Natural killer cell (primary cell): ENCODE measurements around the gene MPRIP. TPM values are rescaled to one million over a fixed set of nuclear protein-coding genes. Genes with fewer than 3 reads are reported as not detected.

ENCODE experiments used
- ATAC-seq, 3 donors: fragments of 150-1000 bp in 2 of 3; fragments of 200-7000 bp in 1 of 3; cut with Tn5 transposase; 1 replicate in 1 of 3; 2 replicates in 2 of 3; pipeline ENCODE4 v1.10.0; 2021; ENCODE audit warnings: mild to moderate bottlenecking in 2 of 3, moderate library complexity in 2 of 3
- DNase-seq, 2 donors: peaks; one replicate each; pipeline versions ENCODE4 v3.0.0 to v3.0.0-alpha.2; 2013 to 2021; ENCODE audit warnings: mixed read lengths in 1 of 2
- H3K27ac ChIP-seq: one replicate; pipeline ENCODE4 v1.5.1; 2013; ENCODE audit warnings: mild to moderate bottlenecking, low read length
- H3K27me3 ChIP-seq: one replicate; pipeline ENCODE4 v1.6.1; 2013; ENCODE audit warnings: low read length; ENCODE audit not compliant: control insufficient read depth, insufficient read depth
- H3K36me3 ChIP-seq: one replicate; pipeline ENCODE4 v1.6.1; 2013; ENCODE audit warnings: low read length; ENCODE audit not compliant: control insufficient read depth, insufficient read depth
- H3K4me1 ChIP-seq: one replicate; pipeline ENCODE4 v1.6.1; 2013; ENCODE audit warnings: low read length; ENCODE audit not compliant: control insufficient read depth, insufficient read depth
- H3K4me3 ChIP-seq: one replicate; pipeline ENCODE4 v1.5.1; 2013; ENCODE audit warnings: low read length
- H3K9me3 ChIP-seq: one replicate; pipeline ENCODE4 v1.6.1; 2013; ENCODE audit warnings: low read length; ENCODE audit not compliant: control insufficient read depth, insufficient read depth
- H3K27ac Mint-ChIP-seq, 2 donors: one replicate each; pipeline ENCODE4 v1.8.0; 2022; ENCODE audit warnings: mild to moderate bottlenecking in 2 of 2, mixed read lengths in 2 of 2, moderate library complexity in 1 of 2
- H3K27me3 Mint-ChIP-seq, 2 donors: one replicate each; pipeline ENCODE4 v1.8.0; 2022; ENCODE audit warnings: low read depth in 2 of 2, mixed read lengths in 2 of 2
- H3K36me3 Mint-ChIP-seq: one replicate; pipeline ENCODE4 v1.8.0; 2022; ENCODE audit warnings: mixed read lengths
- H3K4me1 Mint-ChIP-seq, 2 donors: one replicate each; pipeline ENCODE4 v1.8.0; 2022; ENCODE audit warnings: mixed read lengths in 2 of 2
- H3K4me3 Mint-ChIP-seq: one replicate; pipeline ENCODE4 v1.8.0; 2022; ENCODE audit warnings: mild to moderate bottlenecking, moderate library complexity, mixed read lengths
- H3K9me3 Mint-ChIP-seq, 2 donors: one replicate each; pipeline ENCODE4 v1.8.0; 2022; ENCODE audit warnings: mixed read lengths in 2 of 2
- WGBS: methylation state at CpG from one replicate; pipeline ENCODE4 v1.1.7; 2013; ENCODE audit warnings: missing lambda C conversion rate; ENCODE audit not compliant: insufficient coverage; 5-methylcytosine and 5-hydroxymethylcytosine counted together
- intact Hi-C: fragments of 100-400 bp; cut with micrococcal nuclease; formaldehyde crosslinking; loops from one replicate; pipeline ENCODE4 v1.14.2; 2022
- total RNA-seq, 4 donors: library from RNA; stranded (reverse); fragments of 120-200 nt in 1 of 4; gene quantifications; one replicate each; pipeline versions ENCODE4 v1.2.3 to v1.2.4, GENCODE V29; 2013 to 2022
- TF ChIP-seq, protein P1 (sequence below): fragments of 200-600 bp; IDR thresholded peaks from one replicate; pipeline ENCODE4 v1.8.0; 2022; ENCODE audit warnings: antibody characterized with exemption

Gene MPRIP
- total RNA-seq, 3 donors from 2014 or later (not counting 1 experiment from before 2014, with no cell fraction given), result 225 to 272 (median 229) TPM

DNA sequence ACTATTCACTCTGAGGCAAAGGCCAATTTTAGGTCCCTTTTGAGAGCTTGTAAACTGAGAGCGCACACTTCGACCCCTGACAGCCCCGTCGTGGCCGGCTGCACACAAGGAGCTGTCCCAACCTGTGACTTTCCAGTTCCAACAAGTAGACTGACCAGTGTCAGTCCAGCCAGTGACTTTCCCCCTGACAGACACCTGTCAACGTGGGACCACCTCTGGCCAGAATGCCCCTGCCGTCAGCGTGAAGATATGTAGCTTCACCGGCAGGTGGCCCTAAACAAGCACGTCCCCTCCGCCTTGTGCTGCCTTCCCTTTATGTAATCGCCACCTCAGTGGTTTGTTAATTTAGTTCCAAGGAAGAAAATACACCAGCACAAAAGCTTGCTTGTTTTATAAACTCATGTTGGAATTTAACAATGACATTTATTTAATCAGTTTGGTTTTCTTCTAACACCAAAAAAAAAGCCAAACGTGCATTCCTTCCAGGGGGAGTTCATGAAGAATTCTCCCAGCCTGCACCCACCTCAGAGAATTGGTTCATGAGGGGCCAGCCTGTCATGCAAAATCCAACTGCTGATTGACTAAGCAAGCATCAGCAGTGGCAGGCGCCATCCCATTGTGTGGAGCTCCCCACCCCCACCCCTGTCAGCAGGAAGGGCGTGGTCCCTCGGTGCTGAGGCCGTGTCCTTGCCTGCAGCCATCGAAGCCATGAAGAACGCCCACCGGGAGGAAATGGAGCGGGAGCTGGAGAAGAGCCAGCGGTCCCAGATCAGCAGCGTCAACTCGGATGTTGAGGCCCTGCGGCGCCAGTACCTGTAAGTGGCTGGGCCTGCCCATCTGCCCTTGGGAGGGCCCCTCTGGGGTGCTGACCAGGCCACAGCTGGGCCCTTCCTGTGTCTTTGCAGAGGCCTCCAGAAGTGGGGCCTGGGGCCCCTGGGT lies 130.0 kb downstream of the MPRIP start:
- TF ChIP-seq, protein P1, sequence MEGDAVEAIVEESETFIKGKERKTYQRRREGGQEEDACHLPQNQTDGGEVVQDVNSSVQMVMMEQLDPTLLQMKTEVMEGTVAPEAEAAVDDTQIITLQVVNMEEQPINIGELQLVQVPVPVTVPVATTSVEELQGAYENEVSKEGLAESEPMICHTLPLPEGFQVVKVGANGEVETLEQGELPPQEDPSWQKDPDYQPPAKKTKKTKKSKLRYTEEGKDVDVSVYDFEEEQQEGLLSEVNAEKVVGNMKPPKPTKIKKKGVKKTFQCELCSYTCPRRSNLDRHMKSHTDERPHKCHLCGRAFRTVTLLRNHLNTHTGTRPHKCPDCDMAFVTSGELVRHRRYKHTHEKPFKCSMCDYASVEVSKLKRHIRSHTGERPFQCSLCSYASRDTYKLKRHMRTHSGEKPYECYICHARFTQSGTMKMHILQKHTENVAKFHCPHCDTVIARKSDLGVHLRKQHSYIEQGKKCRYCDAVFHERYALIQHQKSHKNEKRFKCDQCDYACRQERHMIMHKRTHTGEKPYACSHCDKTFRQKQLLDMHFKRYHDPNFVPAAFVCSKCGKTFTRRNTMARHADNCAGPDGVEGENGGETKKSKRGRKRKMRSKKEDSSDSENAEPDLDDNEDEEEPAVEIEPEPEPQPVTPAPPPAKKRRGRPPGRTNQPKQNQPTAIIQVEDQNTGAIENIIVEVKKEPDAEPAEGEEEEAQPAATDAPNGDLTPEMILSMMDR, result no peak
- ATAC-seq (peak in 1 of 3 donors; percentile 17), DNase-seq (no peak)
- Mint-ChIP-seq H3K27ac (peak overlapping the region; percentile 46 to 57), H3K4me3 (no peak overlapping the region), H3K9me3 (no peaks in the 10 kb centered on the region), H3K27me3 (no peaks in the 10 kb centered on the region), H3K36me3 (no peaks in the 10 kb centered on the region), H3K4me1 (peaks cover 29 to 34% of the 10 kb centered on the region in 2 donors)
- no peak overlapping the region for H3K27ac ChIP-seq
- peaks cover 38% of the 10 kb centered on the region for H3K4me1 ChIP-seq
- H3K27me3 ChIP-seq, result no peaks in the 10 kb centered on the region
- peaks cover 70% of the 10 kb centered on the region for H3K36me3 ChIP-seq
- 82% methylated on average over 26 of the region's 26 CpGs for WGBS
- H3K4me3 ChIP-seq, result no peak overlapping the region
- no peaks in the 10 kb centered on the region for H3K9me3 ChIP-seq
- intact Hi-C loops, result no loop called here

DNA sequence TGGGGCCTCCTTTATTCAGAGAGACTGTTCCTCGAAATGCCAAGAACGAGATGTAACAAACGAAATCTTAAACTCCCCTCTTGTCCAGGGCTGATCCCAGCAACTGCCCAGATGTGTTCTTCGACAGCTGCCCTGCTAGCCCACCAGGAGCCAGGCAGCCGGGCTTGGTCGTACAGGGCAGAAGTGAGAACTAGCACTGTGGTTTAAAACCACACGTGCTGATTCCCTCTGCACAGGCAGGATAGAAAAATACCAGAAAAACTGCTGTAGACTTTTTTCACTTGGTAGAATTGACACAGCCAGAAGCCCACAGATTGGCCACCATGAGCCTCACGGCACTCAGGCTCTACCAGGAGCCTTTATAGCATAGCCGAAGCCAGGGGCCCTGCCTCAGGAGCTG lies 130.7 kb downstream of the MPRIP start:
- Histone ChIP-seq H3K36me3 (peaks cover 69% of the 10 kb centered on the region), H3K4me3 (no peak overlapping the region), H3K27ac (peak overlapping the region; percentile 13), H3K9me3 (no peaks in the 10 kb centered on the region), H3K27me3 (no peaks in the 10 kb centered on the region), H3K4me1 (peaks cover 38% of the 10 kb centered on the region)
- ATAC-seq (peak; percentile 50 to 84 (median 65)), DNase-seq (no peak)
- Mint-ChIP-seq H3K36me3 (no peaks in the 10 kb centered on the region), H3K9me3 (no peaks in the 10 kb centered on the region), H3K4me3 (no peak overlapping the region), H3K27ac (peak overlapping the region; percentile 46 to 57), H3K27me3 (no peaks in the 10 kb centered on the region), H3K4me1 (peaks cover 29 to 33% of the 10 kb centered on the region in 2 donors)
- intact Hi-C loops, result no loop called here
- TF ChIP-seq, protein P1, result no peak
- 43% methylated on average over 9 of the region's 9 CpGs for WGBS

DNA sequence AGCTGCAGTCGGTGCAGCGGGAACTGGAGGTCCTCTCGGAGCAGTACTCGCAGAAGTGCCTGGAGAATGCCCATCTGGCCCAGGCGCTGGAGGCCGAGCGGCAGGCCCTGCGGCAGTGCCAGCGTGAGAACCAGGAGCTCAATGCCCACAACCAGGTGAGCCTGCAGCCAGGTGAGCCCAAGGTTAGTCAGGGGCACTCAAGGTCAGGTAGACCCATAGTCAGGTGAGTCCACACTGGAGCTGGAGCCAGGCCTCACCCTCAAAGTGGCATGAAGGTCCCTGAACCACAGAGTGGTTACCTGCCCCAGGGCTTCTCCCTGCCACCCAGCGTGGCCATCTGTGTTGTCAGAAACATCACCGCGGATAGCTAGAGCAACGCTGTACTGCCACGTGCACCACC lies 131.7 kb downstream of the MPRIP start:
- intact Hi-C loops, result no loop called here
- no peak overlapping the region for H3K27ac ChIP-seq
- peak overlapping the region in 1 of 2 donors; percentile 57 for H3K27ac Mint-ChIP-seq

More for the DNA sequence above, 131.7 kb downstream of the MPRIP start:
- no peak overlapping the region for H3K4me3 Mint-ChIP-seq
- no peak for ATAC-seq
- H3K4me1 Mint-ChIP-seq, result peaks cover 27 to 29% of the 10 kb centered on the region in 2 donors
- H3K4me3 ChIP-seq, result no peak overlapping the region
- TF ChIP-seq, protein P1, result no peak
- H3K4me1 ChIP-seq, result peaks cover 38% of the 10 kb centered on the region
- no peak for DNase-seq
- H3K9me3 ChIP-seq, result no peaks in the 10 kb centered on the region
- no peaks in the 10 kb centered on the region for H3K27me3 ChIP-seq
- peaks cover 67% of the 10 kb centered on the region for H3K36me3 ChIP-seq
- H3K27me3 Mint-ChIP-seq, result no peaks in the 10 kb centered on the region
- 98% methylated on average over 14 of the region's 14 CpGs for WGBS
- H3K36me3 Mint-ChIP-seq, result no peaks in the 10 kb centered on the region
- no peaks in the 10 kb centered on the region for H3K9me3 Mint-ChIP-seq
